HPDE6-E6E7 (cell line): ENCODE results near the gene SLC35F3.
A peak's percentile ranks its signal among the peaks of the same experiment; 100 is the strongest.
"Not testable (repeated sequence)": the region's sequence is repeated elsewhere in the genome, so short reads cannot be mapped to it uniquely, and the experiment has no call there.

ENCODE experiments used
- DNase-seq: peaks from one replicate; pipeline ENCODE4 v3.0.0; 2011; ENCODE audit warnings: missing footprints; ENCODE audit errors: extremely low spot score

Gene SLC35F3

GRCh38 chr1:234320069-234320468, 415.6 kb downstream of the SLC35F3 start:
- DNase-seq, result no peak

- no peak for DNase-seq
These were observed 416.1 kb downstream of the SLC35F3 start for GRCh38 chr1:234320549-234320948.

GRCh38 chr1:234321231-234321630, 416.8 kb downstream of the SLC35F3 start:
- DNase-seq, result no peak

- no peak for DNase-seq
These were observed 417.6 kb downstream of the SLC35F3 start for GRCh38 chr1:234322097-234322496.

- no peak for DNase-seq
These were observed 418.5 kb downstream of the SLC35F3 start for GRCh38 chr1:234322979-234323378.

- DNase-seq, result no peak
These were observed 420.3 kb downstream of the SLC35F3 start for GRCh38 chr1:234324821-234325220.

- DNase-seq, result no peak
These were observed 421.5 kb downstream of the SLC35F3 start for GRCh38 chr1:234325878-234326496.

GRCh38 chr1:234326497-234327366, 422.3 kb downstream of the SLC35F3 start:
- DNase-seq, result peak; percentile 71

GRCh38 chr1:234327577-234328164, 423.2 kb downstream of the SLC35F3 start:
- DNase-seq, result no peak

- no peak for DNase-seq
These were observed 426.4 kb downstream of the SLC35F3 start for GRCh38 chr1:234330843-234331215.

GRCh38 chr1:234331507-234331906, 427.0 kb downstream of the SLC35F3 start:
- DNase-seq, result no peak

- no peak for DNase-seq
These were observed 431.9 kb downstream of the SLC35F3 start for GRCh38 chr1:234336359-234336758.

- no peak for DNase-seq
These were observed 432.8 kb downstream of the SLC35F3 start for GRCh38 chr1:234337233-234337632.

- DNase-seq, result no peak
These were observed 436.1 kb downstream of the SLC35F3 start for GRCh38 chr1:234340528-234340927.

- DNase-seq, result no peak
These were observed 438.3 kb downstream of the SLC35F3 start for GRCh38 chr1:234342774-234343173.

GRCh38 chr1:234345237-234345636, 440.8 kb downstream of the SLC35F3 start:
- DNase-seq, result no peak

GRCh38 chr1:234348964-234349363, 444.5 kb downstream of the SLC35F3 start:
- DNase-seq, result no peak

- no peak for DNase-seq
These were observed 451.5 kb downstream of the SLC35F3 start for GRCh38 chr1:234355782-234356510.

- DNase-seq, result not testable (repeated sequence)
These were observed 452.3 kb downstream of the SLC35F3 start for GRCh38 chr1:234356615-234357269.

GRCh38 chr1:234357831-234358230, 453.4 kb downstream of the SLC35F3 start:
- no peak for DNase-seq

GRCh38 chr1:234361102-234361603, 456.7 kb downstream of the SLC35F3 start:
- DNase-seq, result no peak
